Psoas muscle (tissue), 8 donors: Measurements from ENCODE around the gene RAB27A. TPM values are rescaled to one million over a fixed set of nuclear protein-coding genes. Genes with fewer than 3 reads are reported as not detected.
A peak's percentile ranks its signal among the peaks of the same experiment; 100 is the strongest.

ENCODE experiments used
- ATAC-seq, 4 donors: fragments of 200-7000 bp; cut with Tn5 transposase; one replicate each; pipeline ENCODE4 v1.9.1; 2020; ENCODE audit warnings: moderate library complexity in 3 of 4, mild to moderate bottlenecking in 2 of 4
- DNase-seq, 2 donors: peaks; one replicate each; pipeline ENCODE4 v3.0.0-alpha.2; 2020
- H3K27ac ChIP-seq: fragments of 200-600 bp; one replicate; pipeline ENCODE4 v1.8.0; 2022
- H3K27me3 ChIP-seq, 3 donors: fragments of 200-600 bp in 1 of 3; one replicate each; pipeline versions ENCODE4 v1.6.1 to v1.8.0; 2013 to 2022; ENCODE audit warnings: low read length in 2 of 3, mild to moderate bottlenecking in 2 of 3, moderate library complexity in 1 of 3; ENCODE audit not compliant: insufficient read depth in 3 of 3
- H3K36me3 ChIP-seq, 2 donors: fragments of 200-600 bp in 1 of 2; one replicate each; pipeline versions ENCODE4 v1.6.1 to v1.8.0; 2013 to 2022; ENCODE audit warnings: low read depth in 1 of 2, mild to moderate bottlenecking in 1 of 2, moderate library complexity in 1 of 2; ENCODE audit not compliant: insufficient read depth in 1 of 2
- H3K4me1 ChIP-seq: fragments of 200-600 bp; one replicate; pipeline ENCODE4 v1.8.0; 2022
- H3K4me3 ChIP-seq: fragments of 200-600 bp; one replicate; pipeline ENCODE4 v1.8.0; 2022; ENCODE audit warnings: mild to moderate bottlenecking
- H3K9me3 ChIP-seq: fragments of 200-600 bp; one replicate; pipeline ENCODE4 v1.8.0; 2022
- CTCF ChIP-seq: fragments of 200-600 bp; IDR thresholded peaks from one replicate; pipeline ENCODE4 v1.8.0; 2022; ENCODE audit warnings: antibody characterized with exemption
- WGBS, 3 donors: extraction: QIAGEN DNeasy Blood & Tissue Kit; methylation state at CpG; one replicate each; pipeline versions ENCODE4 v1.1.6 to v1.1.7; 2013; 5-methylcytosine and 5-hydroxymethylcytosine counted together
- intact Hi-C, 2 donors: fragments of 100-400 bp; cut with DNase I; formaldehyde crosslinking; loops; one replicate each; pipeline versions ENCODE4 v1.11.0 to v1.14.2; 2022
- long read RNA-seq, 2 donors: library from polyadenylated mRNA; unstranded; transcript quantifications; one replicate each; pipeline ENCODE4 v2.0.0, GENCODE V29; 2021
- polyA plus RNA-seq, 3 donors: library from polyadenylated mRNA; stranded (reverse); fragments of 200-250 nt; gene quantifications; one replicate each; pipeline ENCODE4 v1.2.3, GENCODE V29; 2013
- total RNA-seq, 4 donors: library from RNA; stranded (reverse); fragmentation: NEBNext Ultra II Directional in 2 of 4; extraction: Animal tissue kit (Norgen Biotek cat#: 25700) in 2 of 4; gene quantifications; one replicate each; pipeline versions ENCODE4 v1.2.1 to v1.2.4, GENCODE V29; 2021 to 2023
- donor health status: healthy with polysubstance abuse.
- donor health status: DM: no; HTN: no; CAD: no; lungs with moderate emphysema.
- donor health status: Bipolar disorder and iron deficiency.
- donor health status: healthy.
- donor health status: DM: yes; HTN: yes; CAD: no.
- donor health status: DM: no; HTN: no; CAD: no.
- donor health status: DM: no; HTN: no; CAD: no.
- donor health status: DM: yes; HTN: yes; CAD: no.

Gene RAB27A
- total RNA-seq: 1 to 10 TPM; 2.1 to 4.0 (median 2.6) TPM
- polyA plus RNA-seq: 1 to 10 TPM; 1.2 to 5.4 (median 1.7) TPM
- long read RNA-seq, donor 1, partial matches to known transcripts: 0 of 1 reads
- long read RNA-seq, donor 1, other reads (novel, unspliced or antisense): 0 of 1 reads
- long read RNA-seq, donor 2: 0 reads

DNA sequence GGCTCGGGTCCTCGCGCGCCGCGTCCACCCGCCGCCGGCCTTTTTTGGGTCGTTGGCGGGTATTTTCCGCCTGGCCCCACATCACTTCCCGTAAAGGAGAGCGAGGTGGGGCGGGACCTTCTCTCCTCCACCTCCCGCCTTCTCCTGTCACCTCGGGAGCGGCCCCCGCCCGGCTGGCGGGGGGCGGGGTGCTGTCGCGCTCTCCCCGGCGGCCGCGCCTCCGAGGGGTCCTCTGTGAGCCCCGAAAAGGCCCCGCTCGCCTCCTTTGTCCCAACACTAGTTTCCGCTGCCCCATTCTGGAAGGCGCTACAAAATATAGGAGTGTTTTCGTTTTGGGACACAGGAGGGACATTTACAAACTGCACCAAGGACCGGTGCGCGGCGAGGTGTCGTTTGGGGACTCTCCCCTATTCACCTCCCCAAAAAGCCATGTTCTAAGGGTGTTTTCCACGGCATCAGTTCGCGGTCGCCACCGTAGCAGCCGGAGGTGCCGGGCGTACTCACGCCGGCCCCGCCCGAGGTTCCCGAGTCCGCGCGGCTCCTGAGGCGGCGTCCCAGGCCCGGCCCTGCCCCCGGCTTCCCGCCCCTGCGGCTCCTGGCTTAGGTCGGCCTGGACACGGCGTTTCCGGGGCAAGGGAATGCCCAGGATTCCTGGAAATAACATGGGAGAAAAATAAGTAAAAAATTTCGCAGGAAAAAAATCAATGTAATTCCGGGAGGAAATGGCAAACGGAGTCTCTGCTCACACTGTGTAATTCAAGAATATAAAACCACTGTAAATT, at the start of gene RAB27A:
Gene RAB27A (minus strand): TSS at position 68 of the 782 bp plus-strand sequence. CDS start 54,879 bp downstream, outside the sequence.
- H3K36me3 ChIP-seq: no peaks in the 10 kb centered on the region
- 0 to 1% (median 0%) methylated on average over 59 to 69 of the region's 69 CpGs for WGBS, 3 donors
- intact Hi-C loops: loop anchor here (1.0 to 5.0 kb wide), 2 partner anchors 73 to 74 kb away; no protein-coding TSS in a partner anchor
- H3K4me3 ChIP-seq: peak within 1 kb of the TSS; percentile 68
- TF ChIP-seq CTCF: no peak
- no peaks in the 10 kb centered on the region for H3K4me1 ChIP-seq
- DNase-seq (peak; percentile 71 to 72), ATAC-seq (peak; percentile 77 to 90 (median 86))
- peaks cover 0 to 6% (median 0%) of the 10 kb centered on the region in 3 donors for H3K27me3 ChIP-seq
- peak within 1 kb of the TSS; percentile 54 for H3K27ac ChIP-seq
- H3K9me3 ChIP-seq: no peaks in the 10 kb centered on the region

GRCh38 chr15:55337160-55337559, 47.5 kb upstream of the RAB27A start:
- H3K36me3 ChIP-seq: peaks cover 0 to 50% of the 10 kb centered on the region in 2 donors
- ATAC-seq (no peak), DNase-seq (no peak)
- H3K27ac ChIP-seq: no peak overlapping the region
- no peak for TF ChIP-seq CTCF
- 94 to 100% (median 96%) methylated on average over 1 of the region's 1 CpG for WGBS, 3 donors
- no peaks in the 10 kb centered on the region for H3K27me3 ChIP-seq
- no peaks in the 10 kb centered on the region for H3K9me3 ChIP-seq
- H3K4me3 ChIP-seq: no peak overlapping the region
- intact Hi-C loops: no loop called here
- H3K4me1 ChIP-seq: no peaks in the 10 kb centered on the region

DNA sequence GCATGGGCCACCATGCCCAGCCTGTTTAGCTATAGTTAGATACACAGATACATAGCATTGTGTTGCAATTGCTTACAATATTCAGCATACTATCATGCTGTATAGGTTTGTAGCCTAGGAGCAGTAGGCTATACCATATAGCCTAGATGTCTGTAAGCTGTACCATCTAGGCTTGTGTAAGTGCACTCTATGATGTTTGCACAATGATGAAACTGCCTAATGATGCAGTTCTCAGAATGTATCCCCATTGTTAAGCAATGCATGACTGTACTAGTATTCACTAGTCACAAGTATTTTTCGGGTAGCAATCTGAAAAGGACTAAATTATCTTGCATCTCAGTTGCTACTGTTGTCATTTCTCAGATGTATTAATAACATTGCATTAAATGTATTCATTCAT, 45.4 kb upstream of the RAB27A start:
- no peak for ATAC-seq
- no peak for TF ChIP-seq CTCF
- Histone ChIP-seq H3K27me3 (no peaks in the 10 kb centered on the region), H3K4me3 (no peak overlapping the region), H3K9me3 (no peaks in the 10 kb centered on the region), H3K27ac (no peak overlapping the region), H3K4me1 (no peaks in the 10 kb centered on the region), H3K36me3 (peaks cover 0 to 69% of the 10 kb centered on the region in 2 donors)
- DNase-seq: no peak
- 96 to 98% (median 98%) methylated on average over 1 of the region's 1 CpG for WGBS, 3 donors
- intact Hi-C loops: no loop called here

GRCh38 chr15:55334371-55334770, 44.8 kb upstream of the RAB27A start:
- 87 to 96% (median 96%) methylated on average over 5 of the region's 5 CpGs for WGBS, 3 donors
- Histone ChIP-seq H3K4me3 (no peak overlapping the region), H3K4me1 (no peaks in the 10 kb centered on the region), H3K36me3 (peaks cover 0 to 69% of the 10 kb centered on the region in 2 donors), H3K27me3 (no peaks in the 10 kb centered on the region), H3K9me3 (no peaks in the 10 kb centered on the region), H3K27ac (no peak overlapping the region)
- DNase-seq: no peak
- no peak for ATAC-seq
- TF ChIP-seq CTCF: no peak
- intact Hi-C loops: no loop called here
